ENCODE data around the gene AKAP10. TPM values are rescaled to one million over a fixed set of nuclear protein-coding genes. Genes with fewer than 3 reads are reported as not detected.
A peak's percentile ranks its signal among the peaks of the same experiment; 100 is the strongest.

The AKAP10 gene
- total RNA-seq, 1 experiment from 2014 or later, result 20.2 TPM

- H3K27me3 ChIP-seq (ENCODE audit: insufficient read depth, low read length), result no peaks in the 10 kb centered on the region
- H3T11ph ChIP-seq (ENCODE audit: low read length), result no peak overlapping the region
- DNase-seq, result no peak
- H3K18ac ChIP-seq (ENCODE audit: insufficient read length, low read depth, low read length), result no peak overlapping the region
- H3K56ac ChIP-seq (ENCODE audit: insufficient read length, low read depth, low read length), result no peak overlapping the region
- no peak overlapping the region for H3K4me3 Mint-ChIP-seq
- H3K79me1 ChIP-seq (ENCODE audit: insufficient read depth, low read depth, low read length, poor library complexity, severe bottlenecking), result no peaks in the 10 kb centered on the region
- H2BK15ac ChIP-seq (ENCODE audit: low read depth, low read length), result no peak overlapping the region
- 0 out of 7 replicates have a peak overlapping the region, but pooled peaks of 1 of the 3 experiments have one; percentile 26 for H3K27ac Mint-ChIP-seq
- H3K4me1 ChIP-seq (ENCODE audit: insufficient read depth, low read length), result peaks cover 2% of the 10 kb centered on the region; the same call in 1 of the 2 replicates
- H3K27me3 Mint-ChIP-seq (ENCODE audit: low read depth), result no peaks in the 10 kb centered on the region
- no peak overlapping the region for H3K4me2 ChIP-seq (ENCODE audit: insufficient read depth, insufficient read length, low read length)
- no peaks in the 10 kb centered on the region for H3K9me3 Mint-ChIP-seq
- no peak overlapping the region for H3K9ac ChIP-seq (ENCODE audit: extremely low read depth, insufficient read length, low read length)
- H3K4me1 Mint-ChIP-seq, result peaks cover 18 to 23% of the 10 kb centered on the region in 2 experiments
- H4K8ac ChIP-seq (replicated peaks; ENCODE audit: insufficient read length, low read depth, low read length), result no peak overlapping the region
- no peaks in the 10 kb centered on the region for H4K20me1 ChIP-seq (ENCODE audit: control insufficient read depth, insufficient read depth, insufficient read length)
- no peak overlapping the region for H3K23ac ChIP-seq (ENCODE audit: insufficient read length, low read depth, low read length)
- H2AFZ ChIP-seq (ENCODE audit: low read length), result no peak overlapping the region
- no peak overlapping the region for H3K27ac ChIP-seq (ENCODE audit: insufficient read length, low read depth, low read length)
- no CpG with 5 or more reads among the region's 4 CpGs for WGBS (ENCODE audit: extremely low coverage, insufficient read length, low lambda C conversion rate)
- H2BK12ac ChIP-seq (ENCODE audit: insufficient read length, low read depth, low read length), result no peak overlapping the region
- no peaks in the 10 kb centered on the region for H3K36me3 Mint-ChIP-seq (ENCODE audit: insufficient read depth in 1 of 3, low read depth in 3 of 3)
- no peak overlapping the region for H3K14ac ChIP-seq (ENCODE audit: insufficient read depth, low read length)
- H3K9me3 ChIP-seq (ENCODE audit: control insufficient read depth, low read depth, low read length), result no peaks in the 10 kb centered on the region
- H2BK5ac ChIP-seq (ENCODE audit: insufficient read length, low read length), result no peak overlapping the region
- H2AK5ac ChIP-seq (ENCODE audit: insufficient read length, low read length), result no peak overlapping the region
- TF ChIP-seq CTCF (conservative IDR thresholded peaks at IDR 0.05), result no peak
- no peaks in the 10 kb centered on the region for H3K79me2 ChIP-seq (ENCODE audit: insufficient read depth, low read length)
- H4K5ac ChIP-seq (ENCODE audit: insufficient read length, low read depth, low read length), result no peak overlapping the region
- no peaks in the 10 kb centered on the region for H3K23me2 ChIP-seq (ENCODE audit: insufficient read length, low read depth, low read length, poor library complexity, severe bottlenecking)
- no peak overlapping the region for H2BK120ac ChIP-seq (ENCODE audit: low read depth, low read length, poor library complexity, severe bottlenecking)
- H3K4ac ChIP-seq (ENCODE audit: low read depth, low read length), result no peak overlapping the region
- no peak overlapping the region for H4K91ac ChIP-seq (ENCODE audit: insufficient read length, low read depth, low read length)
- no peak overlapping the region for H2BK20ac ChIP-seq (ENCODE audit: low read depth, low read length, poor library complexity, severe bottlenecking)
These were observed 13.7 kb upstream of the AKAP10 start for GRCh38 chr17:19991252-19991885.
